Activated CD4-positive, alpha-beta T cell treated with anti-CD3 and anti-CD28 coated beads, Interleukin-2, amount 10 ng/mL, durations not matched to agents 24 days and 14 days (primary cell): ENCODE data around the gene PRKG1. TPM values are rescaled to one million over a fixed set of nuclear protein-coding genes. Genes with fewer than 3 reads are reported as not detected.
"Not testable (repeated sequence)": the region's sequence is repeated elsewhere in the genome, so short reads cannot be mapped to it uniquely, and the experiment has no call there.

Experiments used
- DNase-seq: peaks from one replicate; pipeline ENCODE4 v3.0.0; 2022
- H3K27ac Mint-ChIP-seq: one replicate; pipeline ENCODE4 v1.8.0; 2022; ENCODE audit warnings: mild to moderate bottlenecking, mixed read lengths
- H3K27me3 Mint-ChIP-seq: one replicate; pipeline ENCODE4 v1.8.0; 2022; ENCODE audit warnings: mixed read lengths
- H3K36me3 Mint-ChIP-seq: one replicate; pipeline ENCODE4 v1.8.0; 2022; ENCODE audit warnings: low read depth, mild to moderate bottlenecking, mixed read lengths
- H3K4me1 Mint-ChIP-seq: one replicate; pipeline ENCODE4 v1.8.0; 2021; ENCODE audit warnings: mixed read lengths
- H3K4me3 Mint-ChIP-seq: one replicate; pipeline ENCODE4 v1.8.0; 2022; ENCODE audit warnings: mild to moderate bottlenecking, moderate library complexity, mixed read lengths
- H3K9me3 Mint-ChIP-seq: one replicate; pipeline ENCODE4 v1.8.0; 2021; ENCODE audit warnings: mixed read lengths
- intact Hi-C: fragments of 100-400 bp; cut with micrococcal nuclease; formaldehyde crosslinking; loops from one replicate; pipeline ENCODE4 v1.15.1; 2023
- total RNA-seq: library from RNA; stranded (reverse); gene quantifications from 2 replicates; pipeline ENCODE4 v1.2.3, GENCODE V29; 2022

Gene PRKG1
- total RNA-seq, 1 donor from 2014 or later, result not detected

GRCh38 chr10:52233351-52233991 lies 1159.2 kb downstream of the PRKG1 start:
- H3K4me1 Mint-ChIP-seq, H3K27me3 Mint-ChIP-seq, H3K27ac Mint-ChIP-seq, intact Hi-C loops, H3K9me3 Mint-ChIP-seq, DNase-seq, H3K36me3 Mint-ChIP-seq: not testable (repeated sequence)
- H3K4me3 Mint-ChIP-seq, result peak overlapping the region; percentile 63

- DNase-seq, result no peak
- no peaks in the 10 kb centered on the region for H3K27me3 Mint-ChIP-seq
- no peaks in the 10 kb centered on the region for H3K4me1 Mint-ChIP-seq
- intact Hi-C loops, result no loop called here
- no peaks in the 10 kb centered on the region for H3K9me3 Mint-ChIP-seq
- H3K27ac Mint-ChIP-seq, result no peak overlapping the region
- no peaks in the 10 kb centered on the region for H3K36me3 Mint-ChIP-seq
- no peak overlapping the region for H3K4me3 Mint-ChIP-seq
Measured at GRCh38 chr10:52239771-52240170, 1165.5 kb downstream of the PRKG1 start.

GRCh38 chr10:52245547-52245946 lies 1171.3 kb downstream of the PRKG1 start:
- no peak for DNase-seq
- Mint-ChIP-seq H3K27ac (no peak overlapping the region), H3K27me3 (no peaks in the 10 kb centered on the region), H3K9me3 (no peaks in the 10 kb centered on the region), H3K36me3 (no peaks in the 10 kb centered on the region), H3K4me1 (no peaks in the 10 kb centered on the region), H3K4me3 (no peak overlapping the region)
- intact Hi-C loops, result no loop called here

- H3K27me3 Mint-ChIP-seq, H3K4me3 Mint-ChIP-seq, H3K27ac Mint-ChIP-seq, H3K9me3 Mint-ChIP-seq, H3K36me3 Mint-ChIP-seq, DNase-seq, H3K4me1 Mint-ChIP-seq, intact Hi-C loops: not testable (repeated sequence)
Measured at GRCh38 chr10:52247929-52248328, 1173.6 kb downstream of the PRKG1 start.

- Mint-ChIP-seq H3K27me3 (no peaks in the 10 kb centered on the region), H3K36me3 (no peaks in the 10 kb centered on the region), H3K27ac (no peak overlapping the region), H3K9me3 (no peaks in the 10 kb centered on the region), H3K4me3 (no peak overlapping the region), H3K4me1 (no peaks in the 10 kb centered on the region)
- DNase-seq, result no peak
- intact Hi-C loops, result no loop called here
Measured at GRCh38 chr10:52248697-52249306, 1174.5 kb downstream of the PRKG1 start.

- no peak overlapping the region for H3K4me3 Mint-ChIP-seq
- no peak for DNase-seq
- H3K27me3 Mint-ChIP-seq, result no peaks in the 10 kb centered on the region
- intact Hi-C loops, result no loop called here
- no peak overlapping the region for H3K27ac Mint-ChIP-seq
- H3K36me3 Mint-ChIP-seq, result no peaks in the 10 kb centered on the region
- no peaks in the 10 kb centered on the region for H3K4me1 Mint-ChIP-seq
- H3K9me3 Mint-ChIP-seq, result no peaks in the 10 kb centered on the region
Measured at GRCh38 chr10:52249850-52250395, 1175.6 kb downstream of the PRKG1 start.

- Mint-ChIP-seq H3K9me3 (no peaks in the 10 kb centered on the region), H3K27ac (no peak overlapping the region), H3K4me1 (no peaks in the 10 kb centered on the region), H3K4me3 (no peak overlapping the region), H3K36me3 (no peaks in the 10 kb centered on the region), H3K27me3 (no peaks in the 10 kb centered on the region)
- DNase-seq, result no peak
- intact Hi-C loops, result no loop called here
Measured at GRCh38 chr10:52250510-52250909, 1176.2 kb downstream of the PRKG1 start.

- H3K27me3 Mint-ChIP-seq, result no peaks in the 10 kb centered on the region
- no peaks in the 10 kb centered on the region for H3K4me1 Mint-ChIP-seq
- no peak overlapping the region for H3K4me3 Mint-ChIP-seq
- DNase-seq, result no peak
- intact Hi-C loops, result no loop called here
- H3K9me3 Mint-ChIP-seq, result no peaks in the 10 kb centered on the region
- H3K36me3 Mint-ChIP-seq, result no peaks in the 10 kb centered on the region
- no peak overlapping the region for H3K27ac Mint-ChIP-seq
Measured at GRCh38 chr10:52252307-52252706, 1178.0 kb downstream of the PRKG1 start.

GRCh38 chr10:52256832-52257691 lies 1182.8 kb downstream of the PRKG1 start:
- intact Hi-C loops, result no loop called here
- DNase-seq, result no peak
- Mint-ChIP-seq H3K9me3 (no peaks in the 10 kb centered on the region), H3K4me3 (no peak overlapping the region), H3K4me1 (no peaks in the 10 kb centered on the region), H3K27ac (no peak overlapping the region), H3K36me3 (no peaks in the 10 kb centered on the region), H3K27me3 (no peaks in the 10 kb centered on the region)

- Mint-ChIP-seq H3K4me3 (no peak overlapping the region), H3K27ac (no peak overlapping the region), H3K4me1 (no peaks in the 10 kb centered on the region), H3K27me3 (no peaks in the 10 kb centered on the region), H3K36me3 (no peaks in the 10 kb centered on the region), H3K9me3 (no peaks in the 10 kb centered on the region)
- no peak for DNase-seq
- intact Hi-C loops, result no loop called here
Measured at GRCh38 chr10:52257692-52258075, 1183.4 kb downstream of the PRKG1 start.

GRCh38 chr10:52258799-52259425 lies 1184.6 kb downstream of the PRKG1 start:
- Mint-ChIP-seq H3K4me3 (no peak overlapping the region), H3K27me3 (no peaks in the 10 kb centered on the region), H3K36me3 (no peaks in the 10 kb centered on the region), H3K4me1 (no peaks in the 10 kb centered on the region), H3K9me3 (no peaks in the 10 kb centered on the region), H3K27ac (no peak overlapping the region)
- no peak for DNase-seq
- intact Hi-C loops, result no loop called here

- Mint-ChIP-seq H3K36me3 (no peaks in the 10 kb centered on the region), H3K27ac (no peak overlapping the region), H3K27me3 (no peaks in the 10 kb centered on the region), H3K4me1 (no peaks in the 10 kb centered on the region), H3K9me3 (no peaks in the 10 kb centered on the region), H3K4me3 (no peak overlapping the region)
- no peak for DNase-seq
- intact Hi-C loops, result no loop called here
Measured at GRCh38 chr10:52259426-52259812, 1185.1 kb downstream of the PRKG1 start.

- Mint-ChIP-seq H3K27me3 (no peaks in the 10 kb centered on the region), H3K4me3 (no peak overlapping the region), H3K36me3 (no peaks in the 10 kb centered on the region), H3K9me3 (no peaks in the 10 kb centered on the region), H3K27ac (no peak overlapping the region), H3K4me1 (no peaks in the 10 kb centered on the region)
- no peak for DNase-seq
- intact Hi-C loops, result no loop called here
Measured at GRCh38 chr10:52261362-52261761, 1187.1 kb downstream of the PRKG1 start.
